GM23338 (cell line): Measurements from ENCODE around the gene CYRIA.

Experiments used
- CTCF ChIP-seq, 2 experiments: fragments of 200-600 bp in 1 of 2; sonication (generic) in 1 of 2; conservative IDR thresholded peaks; 2 replicates each; pipeline versions ENCODE4 v1.5.1 to v1.6.1; 2016 to 2017; ENCODE audit warnings: antibody characterized with exemption in 2 of 2, low read depth in 2 of 2, mild to moderate bottlenecking in 2 of 2, moderate library complexity in 1 of 2
- EZH2phosphoT487 ChIP-seq: fragments of 200-600 bp; sonication (generic); IDR thresholded peaks from one replicate; pipeline ENCODE4 v1.8.1; 2018; ENCODE audit warnings: antibody characterized with exemption; ENCODE audit not compliant: unreplicated experiment

- no peak for TF ChIP-seq CTCF (conservative IDR thresholded peaks at IDR 0.05; ENCODE audit: low read depth in 2 of 2)
- no peak for TF ChIP-seq EZH2phosphoT487
Measured at GRCh38 chr2:16677875-16678274, 12.2 kb upstream of the CYRIA start.
